Stimulated activated CD8-positive, alpha-beta memory T cell treated with anti-CD3 and anti-CD28 coated beads, Interleukin-4, amount 100 ng/mL, for 1 hour (primary cell): ENCODE measurements around the gene FRAS1.
"Not testable (repeated sequence)": the region's sequence is repeated elsewhere in the genome, so short reads cannot be mapped to it uniquely, and the experiment has no call there.

ENCODE experiments used
- DNase-seq, 2 donors: peaks; one replicate each; pipeline ENCODE4 v3.0.0-alpha.2; 2020; ENCODE audit warnings: low read depth in 2 of 2, low spot score in 1 of 2

Gene FRAS1

GRCh38 chr4:78424461-78424860 lies 367.3 kb downstream of the FRAS1 start:
- no peak for DNase-seq

GRCh38 chr4:78426972-78427371 lies 369.8 kb downstream of the FRAS1 start:
- no peak for DNase-seq

- DNase-seq = no peak
These were observed 371.9 kb downstream of the FRAS1 start for GRCh38 chr4:78428996-78429395.

GRCh38 chr4:78432896-78433295 lies 375.8 kb downstream of the FRAS1 start:
- no peak for DNase-seq

- DNase-seq = no peak
These were observed 380.5 kb downstream of the FRAS1 start for GRCh38 chr4:78437608-78438088.

- no peak for DNase-seq
These were observed 382.2 kb downstream of the FRAS1 start for GRCh38 chr4:78439328-78439727.

- no peak for DNase-seq
These were observed 384.6 kb downstream of the FRAS1 start for GRCh38 chr4:78441756-78442155.

- DNase-seq = no peak
These were observed 389.5 kb downstream of the FRAS1 start for GRCh38 chr4:78446619-78447018.

GRCh38 chr4:78451407-78451806 lies 394.3 kb downstream of the FRAS1 start:
- no peak for DNase-seq

- DNase-seq = no peak
These were observed 396.9 kb downstream of the FRAS1 start for GRCh38 chr4:78454016-78454415.

- DNase-seq = no peak
These were observed 400.6 kb downstream of the FRAS1 start for GRCh38 chr4:78457751-78458150.

GRCh38 chr4:78459327-78459726 lies 402.2 kb downstream of the FRAS1 start:
- DNase-seq = no peak

GRCh38 chr4:78460368-78460767 lies 403.2 kb downstream of the FRAS1 start:
- DNase-seq = no peak

GRCh38 chr4:78464265-78464664 lies 407.1 kb downstream of the FRAS1 start:
- no peak for DNase-seq

- DNase-seq = not testable (repeated sequence)
These were observed 410.1 kb downstream of the FRAS1 start for GRCh38 chr4:78467223-78467622.

- DNase-seq = no peak
These were observed 411.1 kb downstream of the FRAS1 start for GRCh38 chr4:78468272-78468671.

GRCh38 chr4:78476108-78476704 lies 419.1 kb downstream of the FRAS1 start:
- DNase-seq = no peak

- no peak for DNase-seq
These were observed 420.2 kb downstream of the FRAS1 start for GRCh38 chr4:78477276-78477675.

GRCh38 chr4:78478523-78478922 lies 421.4 kb downstream of the FRAS1 start:
- no peak for DNase-seq

- no peak for DNase-seq
These were observed 423.2 kb downstream of the FRAS1 start for GRCh38 chr4:78480286-78480685.

GRCh38 chr4:78481180-78481579 lies 424.1 kb downstream of the FRAS1 start:
- no peak for DNase-seq

- no peak for DNase-seq
These were observed 425.2 kb downstream of the FRAS1 start for GRCh38 chr4:78482281-78482680.

GRCh38 chr4:78483811-78484210 lies 426.7 kb downstream of the FRAS1 start:
- no peak for DNase-seq
